ENCODE data around the gene DOCK6. TPM values are rescaled to one million over a fixed set of nuclear protein-coding genes. Genes with fewer than 3 reads are reported as not detected.

DOCK6 gene
- total RNA-seq, 1 experiment from 2014 or later: 82.4 TPM

GRCh38 chr19:11243798-11244169, 18.5 kb downstream of the DOCK6 start (continued):
- TF ChIP-seq ZNF274 (IDR thresholded peaks at IDR 0.05; ENCODE audit: low read depth, low read length) (no peak), JUND (IDR thresholded peaks at IDR 0.05) (no peak), POLR2AphosphoS5 (IDR thresholded peaks at IDR 0.05; ENCODE audit: low read depth, low read length) (no peak), POLR2A (IDR thresholded peaks at IDR 0.05; ENCODE audit: borderline replicate concordance, extremely low read depth, insufficient read depth, insufficient read length) (no peak)

GRCh38 chr19:11242864-11243797, 19.2 kb downstream of the DOCK6 start:
- ChIA-PET RAD21 (ENCODE audit: low non-redundant PET in 1 of 2, low total read pairs in 2 of 2, uncharacterized antibody in 2 of 2, unreplicated experiment in 2 of 2) (interaction anchor here in 1 of 2 experiments (0.6 kb wide), 1 partner anchor 12 kb away, joined by 4 read pairs; no protein-coding TSS in a partner anchor), CTCF (interaction anchor here (0.6 to 1.1 kb wide), 6 partner anchors 8 to 239 kb away, joined by 3 to 5 read pairs (median 4); no protein-coding TSS in a partner anchor), POLR2A (interaction anchor here (0.6 kb wide), 1 partner anchor 17 kb away, joined by 5 read pairs; no protein-coding TSS in a partner anchor)
- H3K4me2 ChIP-seq (ENCODE audit: low read length): peak overlapping the region; percentile 60
- no peaks in the 10 kb centered on the region for H3K9me2 ChIP-seq (ENCODE audit: insufficient read depth)
- peak; percentile 47 for DNase-seq (ENCODE audit: low read depth, low spot score)
- H3K27ac ChIP-seq (ENCODE audit: low read depth, low read length): no peak overlapping the region
- no peak overlapping the region for H2AFZ ChIP-seq (ENCODE audit: low read depth, low read length, poor library complexity, severe bottlenecking)
- H3K9me3 ChIP-seq (ENCODE audit: control insufficient read depth in 1 of 2, insufficient read depth in 1 of 2, low read depth in 1 of 2, low read length in 2 of 2): no peaks in the 10 kb centered on the region
- no peak overlapping the region for H3K9ac ChIP-seq (ENCODE audit: low read length)
- intact Hi-C loops (cut with micrococcal nuclease): no loop called here
- H3K4me1 ChIP-seq (ENCODE audit: control insufficient read depth in 1 of 2, insufficient read depth in 2 of 2, low read length in 2 of 2): peaks cover 4 to 5% of the 10 kb centered on the region in 2 experiments; a peak in 3 of 4 replicates
- H3K27me3 ChIP-seq (ENCODE audit: insufficient read depth, low read length): no peaks in the 10 kb centered on the region
- H4K20me1 ChIP-seq (ENCODE audit: insufficient read depth): no peaks in the 10 kb centered on the region
- H3K4me3 ChIP-seq (replicated peaks in 1 of 2; ENCODE audit: low read depth in 1 of 2, low read length in 2 of 2): no peak overlapping the region
- BruUV-seq (replicated peaks): no TSS peak
- H3K79me2 ChIP-seq (ENCODE audit: insufficient read depth, low read length): no peaks in the 10 kb centered on the region
- H3K36me3 ChIP-seq (ENCODE audit: control insufficient read depth in 1 of 2, insufficient read depth in 2 of 2, low read length in 2 of 2): peaks cover 6 to 7% of the 10 kb centered on the region in 2 experiments; a peak in 3 of 4 replicates
- peak; percentile 99 for ATAC-seq
- TF ChIP-seq REST (IDR thresholded peaks at IDR 0.05; ENCODE audit: low read depth) (no peak), JUND (IDR thresholded peaks at IDR 0.05) (no peak), ATF3 (IDR thresholded peaks at IDR 0.05) (no peak), POLR2AphosphoS5 (IDR thresholded peaks at IDR 0.05; ENCODE audit: low read depth, low read length) (no peak), EZH2 (IDR thresholded peaks at IDR 0.05) (no peak), CTCF (IDR thresholded peaks at IDR 0.05 in 2 of 3, conservative IDR thresholded peaks at IDR 0.05 in 1 of 3; ENCODE audit: borderline replicate concordance in 1 of 3, insufficient read depth in 1 of 3, low read depth in 2 of 3, low read length in 2 of 3) (peak in 2 of 3 experiments; percentile 79 to 82; a peak in 4 of 6 replicates), ZFX (IDR thresholded peaks at IDR 0.05) (no peak), EZH2phosphoT487 (IDR thresholded peaks at IDR 0.05; ENCODE audit: borderline replicate concordance) (no peak), POLR2A (IDR thresholded peaks at IDR 0.05; ENCODE audit: borderline replicate concordance, extremely low read depth, insufficient read depth, insufficient read length) (no peak), MAX (IDR thresholded peaks at IDR 0.05) (no peak), RAD21 (IDR thresholded peaks at IDR 0.05; ENCODE audit: low read depth) (peak; percentile 22), ZBTB33 (IDR thresholded peaks at IDR 0.05; ENCODE audit: extremely low read depth, insufficient replicate concordance, low read length) (no peak), ZNF274 (IDR thresholded peaks at IDR 0.05; ENCODE audit: low read depth, low read length) (no peak), CEBPB (IDR thresholded peaks at IDR 0.05; ENCODE audit: low read depth) (no peak)
